ENCODE results near the gene EPHA8. TPM values are rescaled to one million over a fixed set of nuclear protein-coding genes. Genes with fewer than 3 reads are reported as not detected.

Gene EPHA8
- total RNA-seq, 1 donor from 2014 or later = 0.69 TPM

DNA sequence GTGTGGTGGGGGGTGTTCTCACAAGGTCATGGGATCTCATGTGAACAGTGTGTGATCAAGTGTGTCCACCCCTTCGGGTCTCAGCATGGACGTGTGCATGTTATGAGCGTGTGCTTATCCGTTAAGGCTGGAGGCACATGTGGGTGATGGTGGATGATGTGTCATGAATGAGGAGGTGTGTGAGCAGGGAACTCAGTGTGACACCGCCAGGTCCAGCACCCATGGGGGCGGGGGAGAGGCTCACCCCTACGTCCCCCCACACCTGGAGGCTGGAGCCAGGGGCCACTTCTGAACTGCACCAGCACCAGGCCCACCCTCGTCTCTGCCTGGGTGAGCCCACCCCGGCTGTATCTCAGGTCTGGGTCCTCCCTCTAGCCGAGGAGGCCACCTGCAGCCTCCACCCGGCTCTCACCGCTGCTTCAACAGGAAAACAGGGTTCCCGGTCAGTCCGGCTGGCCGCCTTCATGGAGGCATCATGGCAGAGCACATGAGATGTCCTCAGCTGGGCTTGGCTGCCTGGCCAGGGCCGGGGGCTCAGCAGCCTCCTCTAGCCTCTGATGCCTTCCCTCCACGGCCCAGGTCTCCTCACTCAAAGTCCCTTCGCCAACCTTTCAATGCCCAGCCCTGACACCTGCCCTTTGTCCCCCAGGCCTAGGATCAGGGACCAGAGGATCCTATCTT is 38.9 kb downstream of the EPHA8 start:
- Mint-ChIP-seq H3K4me1 (ENCODE audit: low read depth, unreplicated experiment) (peaks cover 16% of the 10 kb centered on the region), H3K4me3 (ENCODE audit: unreplicated experiment) (no peak overlapping the region), H3K27ac (ENCODE audit: unreplicated experiment) (no peak overlapping the region), H3K36me3 (ENCODE audit: unreplicated experiment) (no peaks in the 10 kb centered on the region), H3K9me3 (ENCODE audit: unreplicated experiment) (no peaks in the 10 kb centered on the region), H3K27me3 (ENCODE audit: unreplicated experiment) (peaks cover 3% of the 10 kb centered on the region)
- no peak for TF ChIP-seq CTCF (IDR thresholded peaks at IDR 0.05; ENCODE audit: partially characterized antibody, unreplicated experiment)
- no peak for DNase-seq

DNA sequence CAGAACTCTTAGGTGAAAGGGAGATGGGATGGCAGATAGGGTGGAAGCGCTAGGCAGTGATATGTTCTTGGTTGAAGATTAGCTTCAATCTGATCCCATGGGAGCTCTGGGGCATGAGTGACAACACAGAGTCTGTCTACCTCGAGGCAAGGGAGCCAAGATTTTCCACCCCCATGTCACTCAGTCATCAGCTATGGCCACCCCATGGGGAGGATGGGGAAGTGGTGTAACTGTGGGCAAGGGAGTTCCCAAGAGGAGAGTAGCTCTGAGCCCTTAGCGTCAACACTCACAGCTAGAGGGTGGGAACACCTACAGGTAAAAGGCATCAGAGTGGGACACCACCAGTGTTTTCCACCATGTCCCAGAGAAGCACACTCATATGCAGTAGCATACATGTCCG is 42.9 kb downstream of the EPHA8 start:
- Mint-ChIP-seq H3K27me3 (ENCODE audit: unreplicated experiment) (peaks cover 3% of the 10 kb centered on the region), H3K4me1 (ENCODE audit: low read depth, unreplicated experiment) (peaks cover 26% of the 10 kb centered on the region)
- TF ChIP-seq CTCF (IDR thresholded peaks at IDR 0.05; ENCODE audit: partially characterized antibody, unreplicated experiment) = no peak

DNA sequence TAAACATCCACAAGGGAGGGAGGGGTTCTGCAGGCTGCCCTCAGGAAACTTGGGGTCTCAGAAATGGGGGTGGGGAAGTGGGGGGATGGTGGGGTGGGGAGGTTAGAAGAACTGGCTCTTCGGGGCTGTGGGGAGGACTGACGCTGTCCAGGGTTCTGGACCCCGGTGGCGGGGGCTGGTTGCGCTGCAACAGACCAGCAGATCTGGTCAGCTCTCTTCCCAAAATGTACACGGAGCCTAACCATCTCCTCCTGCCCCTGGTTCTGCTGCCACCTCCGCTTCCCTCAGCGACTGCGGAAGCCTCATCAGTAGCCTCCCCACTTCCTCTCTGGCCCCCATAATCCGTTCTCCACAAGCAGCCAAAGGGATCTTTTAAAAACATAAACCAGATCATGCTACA is 43.9 kb downstream of the EPHA8 start:
- H3K4me3 Mint-ChIP-seq (ENCODE audit: unreplicated experiment) = no peak overlapping the region
- peaks cover 2% of the 10 kb centered on the region for H3K27me3 Mint-ChIP-seq (ENCODE audit: unreplicated experiment)

More for the DNA sequence above, 42.9 kb downstream of the EPHA8 start:
- H3K9me3 Mint-ChIP-seq (ENCODE audit: unreplicated experiment) = peaks cover 3% of the 10 kb centered on the region
- no peak overlapping the region for H3K27ac Mint-ChIP-seq (ENCODE audit: unreplicated experiment)
- no peak overlapping the region for H3K4me3 Mint-ChIP-seq (ENCODE audit: unreplicated experiment)
- H3K36me3 Mint-ChIP-seq (ENCODE audit: unreplicated experiment) = no peaks in the 10 kb centered on the region
- no peak for DNase-seq

DNA sequence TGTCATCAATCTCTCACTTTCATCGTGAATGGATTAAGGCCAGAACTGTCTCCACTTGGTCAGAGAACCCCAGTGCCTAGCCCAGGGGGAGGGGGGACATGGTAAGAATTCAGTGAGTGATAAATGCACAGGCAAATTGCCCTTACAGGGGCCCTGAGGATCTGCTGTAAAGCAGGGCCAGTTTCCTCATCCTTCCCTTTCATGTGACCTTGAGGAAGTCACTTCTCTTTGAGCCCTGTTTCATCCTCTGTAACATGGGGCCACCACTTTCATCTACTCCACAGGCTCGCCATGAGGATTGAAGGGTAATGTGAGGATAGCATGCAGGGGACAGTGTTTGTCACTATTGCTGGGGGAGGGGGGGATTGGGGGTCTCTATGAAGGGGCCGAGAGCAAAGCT is 45.1 kb downstream of the EPHA8 start:
- peaks cover 14% of the 10 kb centered on the region for H3K9me3 Mint-ChIP-seq (ENCODE audit: unreplicated experiment)
- H3K4me1 Mint-ChIP-seq (ENCODE audit: low read depth, unreplicated experiment) = peaks cover 39% of the 10 kb centered on the region
- DNase-seq = no peak
- H3K4me3 Mint-ChIP-seq (ENCODE audit: unreplicated experiment) = no peak overlapping the region
- H3K27ac Mint-ChIP-seq (ENCODE audit: unreplicated experiment) = no peak overlapping the region
- no peaks in the 10 kb centered on the region for H3K36me3 Mint-ChIP-seq (ENCODE audit: unreplicated experiment)
- peaks cover 7% of the 10 kb centered on the region for H3K27me3 Mint-ChIP-seq (ENCODE audit: unreplicated experiment)
- no peak for TF ChIP-seq CTCF (IDR thresholded peaks at IDR 0.05; ENCODE audit: partially characterized antibody, unreplicated experiment)

More for the DNA sequence above, 43.9 kb downstream of the EPHA8 start:
- no peaks in the 10 kb centered on the region for H3K36me3 Mint-ChIP-seq (ENCODE audit: unreplicated experiment)
- peaks cover 30% of the 10 kb centered on the region for H3K4me1 Mint-ChIP-seq (ENCODE audit: low read depth, unreplicated experiment)
- no peak overlapping the region for H3K27ac Mint-ChIP-seq (ENCODE audit: unreplicated experiment)
- DNase-seq = no peak
- TF ChIP-seq CTCF (IDR thresholded peaks at IDR 0.05; ENCODE audit: partially characterized antibody, unreplicated experiment) = no peak
- H3K9me3 Mint-ChIP-seq (ENCODE audit: unreplicated experiment) = peaks cover 4% of the 10 kb centered on the region

DNA sequence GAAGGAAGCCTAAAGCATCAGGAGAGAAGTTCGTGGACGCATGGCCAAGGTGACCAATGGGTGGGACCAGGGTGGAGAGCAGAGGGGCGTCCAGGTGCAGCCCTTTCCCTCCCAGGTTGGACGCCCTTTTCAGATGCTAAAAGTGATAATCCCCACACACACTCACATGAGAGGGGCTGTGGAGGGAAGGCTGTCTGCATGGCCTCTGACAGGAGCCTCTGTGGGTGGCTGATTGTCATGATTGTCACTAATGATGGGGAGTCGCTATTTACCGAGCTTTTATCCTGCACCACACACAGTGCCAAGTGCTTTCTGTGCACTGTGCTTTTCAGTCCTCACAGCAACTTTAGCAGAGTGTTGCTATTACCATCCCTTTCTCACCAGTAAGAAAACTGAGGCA is 46.0 kb downstream of the EPHA8 start:
- Mint-ChIP-seq H3K27ac (ENCODE audit: unreplicated experiment) (no peak overlapping the region), H3K27me3 (ENCODE audit: unreplicated experiment) (peaks cover 9% of the 10 kb centered on the region), H3K4me3 (ENCODE audit: unreplicated experiment) (no peak overlapping the region), H3K9me3 (ENCODE audit: unreplicated experiment) (peaks cover 18% of the 10 kb centered on the region), H3K36me3 (ENCODE audit: unreplicated experiment) (no peaks in the 10 kb centered on the region), H3K4me1 (ENCODE audit: low read depth, unreplicated experiment) (peaks cover 43% of the 10 kb centered on the region)
- no peak for TF ChIP-seq CTCF (IDR thresholded peaks at IDR 0.05; ENCODE audit: partially characterized antibody, unreplicated experiment)
- no peak for DNase-seq
